RPMI7951 (cell line): ENCODE results near the gene OTC. TPM values are rescaled to one million over a fixed set of nuclear protein-coding genes. Genes with fewer than 3 reads are reported as not detected.
A peak's percentile ranks its signal among the peaks of the same experiment; 100 is the strongest.

Source experiments
- DNase-seq: peaks from one replicate; pipeline ENCODE4 v3.0.0-alpha.2; 2012; ENCODE audit warnings: low read depth
- total RNA-seq: library from RNA; depleted of rRNA; stranded (reverse); fragments of >200 nt; shearing (Covaris generic); gene quantifications from 2 replicates; pipeline ENCODE4 v1.2.3, GENCODE V29; 2014; rRNA removed

The OTC gene
- total RNA-seq = not detected in 2 replicates

GRCh38 chrX:38352362-38352761 is at the start of gene OTC:
Gene OTC (plus strand): TSS chrX:38352604. CDS start chrX:38352697, 93 bp downstream.
- no peak for DNase-seq

DNA sequence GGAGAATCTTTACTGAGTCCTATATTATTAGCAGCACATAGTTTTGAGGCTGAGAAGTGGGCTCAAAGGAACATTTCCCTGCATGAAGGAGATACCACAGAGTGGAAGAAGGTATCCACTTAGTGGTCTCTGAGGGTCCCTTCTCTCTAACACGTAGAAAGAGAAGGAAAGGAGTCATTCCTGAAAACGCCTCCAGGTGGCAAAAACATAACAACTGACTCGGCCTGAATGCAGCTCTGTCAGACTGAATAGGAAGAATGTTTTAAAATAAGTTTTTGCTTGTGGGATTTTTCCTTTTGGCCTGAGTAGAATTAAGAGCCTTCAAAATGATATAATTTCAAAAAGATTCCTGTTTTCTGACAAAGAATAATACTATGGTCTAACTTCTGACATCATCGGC is 48.4 kb upstream of the OTC start:
- DNase-seq = peak; percentile 20

GRCh38 chrX:38305971-38306370 is 46.4 kb upstream of the OTC start:
- DNase-seq = no peak

DNA sequence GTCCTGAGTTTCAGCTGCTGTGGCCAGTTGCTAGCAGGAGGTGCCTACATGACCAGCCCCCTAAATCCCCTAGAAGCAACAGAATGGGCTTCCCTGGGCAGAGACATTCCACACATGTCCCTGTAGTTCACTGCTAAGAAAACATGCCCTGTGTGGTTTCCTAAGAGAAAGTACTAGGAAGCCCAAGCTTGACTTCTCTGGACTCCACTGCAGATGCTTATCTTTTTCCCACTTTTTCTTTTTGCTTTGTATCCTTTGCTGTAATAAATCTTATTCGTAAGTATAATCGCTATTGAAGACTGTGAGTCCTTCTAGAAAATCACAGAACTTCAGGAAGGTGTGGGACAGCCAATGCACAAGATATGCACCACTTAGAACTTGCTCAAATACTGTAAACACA is 40.7 kb upstream of the OTC start:
- peak; percentile 34 for DNase-seq

DNA sequence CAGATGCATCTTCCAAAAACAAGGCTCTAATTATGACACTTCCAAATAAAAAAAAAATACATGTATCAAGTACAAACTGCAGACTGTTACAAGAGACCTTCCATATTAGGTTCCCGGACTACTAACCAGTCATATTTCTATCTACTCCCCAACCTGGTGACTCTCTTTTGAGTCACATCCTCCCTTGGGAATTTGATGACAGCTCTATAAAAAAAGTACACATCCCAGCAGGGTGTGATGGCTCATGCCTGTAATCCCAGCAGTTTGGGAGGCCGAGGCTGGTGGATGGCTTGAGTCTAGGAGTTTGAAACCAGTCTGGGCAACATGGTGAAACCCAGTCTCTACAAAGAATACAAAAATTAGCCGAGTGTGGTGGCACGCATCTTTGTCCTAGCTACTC is 40.0 kb upstream of the OTC start:
- DNase-seq = peak; percentile 90

- DNase-seq = peak; percentile 46
Measured at GRCh38 chrX:38313190-38313589, 39.2 kb upstream of the OTC start.

- DNase-seq = no peak
Measured at GRCh38 chrX:38315186-38315585, 37.2 kb upstream of the OTC start.

GRCh38 chrX:38318196-38318595 is 34.2 kb upstream of the OTC start:
- no peak for DNase-seq

DNA sequence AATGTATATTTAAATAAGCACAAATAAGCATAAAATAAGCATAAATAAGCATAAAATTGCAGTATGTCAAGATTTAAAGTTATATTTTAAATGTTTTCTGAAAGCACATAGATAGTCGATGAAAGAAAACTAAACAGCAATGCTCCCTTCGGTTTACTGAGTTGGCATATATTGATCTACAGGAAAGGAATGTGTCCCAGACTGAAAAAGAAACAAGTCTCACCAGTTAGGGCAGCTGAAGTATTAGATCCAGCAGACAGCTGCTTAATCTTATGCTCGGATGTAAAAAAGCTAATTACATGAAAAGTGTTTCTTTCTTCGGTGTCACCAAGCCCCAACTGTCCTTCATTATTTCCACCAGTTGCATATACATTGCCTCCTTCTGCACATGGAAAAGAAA is 33.8 kb upstream of the OTC start:
- no peak for DNase-seq

DNA sequence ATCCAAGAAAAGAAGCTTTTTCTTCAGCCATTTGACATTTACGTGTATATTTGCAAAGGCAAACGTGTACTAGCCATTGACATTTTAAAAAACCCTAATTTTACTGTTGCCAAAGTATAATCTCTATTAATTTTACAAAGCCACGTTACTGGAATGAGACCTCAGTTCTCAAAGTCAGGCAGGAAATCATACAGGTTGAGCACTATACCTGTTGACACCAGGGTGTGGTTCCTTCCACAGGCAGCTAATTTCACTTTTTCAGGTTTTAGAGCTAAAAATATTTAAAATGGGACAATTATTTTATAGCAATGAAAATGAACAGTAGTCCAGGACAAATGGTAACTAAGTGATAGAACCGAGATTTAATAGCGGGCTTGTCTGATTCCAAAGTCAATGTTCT is 31.6 kb upstream of the OTC start:
- no peak for DNase-seq

DNA sequence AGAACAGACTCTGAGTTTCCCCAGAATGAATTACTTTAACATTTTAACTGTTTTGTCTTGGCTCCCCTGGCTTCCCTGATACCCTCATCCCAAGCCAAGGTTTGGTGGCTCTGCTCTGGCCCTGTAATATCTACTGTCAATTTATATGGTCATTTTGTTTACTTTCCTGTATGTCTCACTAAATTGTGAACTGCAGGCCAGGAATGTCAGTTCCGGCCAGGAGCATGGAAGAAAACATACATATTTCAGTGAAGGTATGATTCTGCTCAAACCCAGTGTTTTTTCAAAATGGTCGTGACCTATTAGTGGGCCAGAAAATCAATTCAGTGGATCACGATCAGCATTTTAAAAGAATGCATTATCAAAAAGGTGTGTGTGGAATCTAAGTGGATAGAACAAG is 26.3 kb upstream of the OTC start:
- no peak for DNase-seq

DNA sequence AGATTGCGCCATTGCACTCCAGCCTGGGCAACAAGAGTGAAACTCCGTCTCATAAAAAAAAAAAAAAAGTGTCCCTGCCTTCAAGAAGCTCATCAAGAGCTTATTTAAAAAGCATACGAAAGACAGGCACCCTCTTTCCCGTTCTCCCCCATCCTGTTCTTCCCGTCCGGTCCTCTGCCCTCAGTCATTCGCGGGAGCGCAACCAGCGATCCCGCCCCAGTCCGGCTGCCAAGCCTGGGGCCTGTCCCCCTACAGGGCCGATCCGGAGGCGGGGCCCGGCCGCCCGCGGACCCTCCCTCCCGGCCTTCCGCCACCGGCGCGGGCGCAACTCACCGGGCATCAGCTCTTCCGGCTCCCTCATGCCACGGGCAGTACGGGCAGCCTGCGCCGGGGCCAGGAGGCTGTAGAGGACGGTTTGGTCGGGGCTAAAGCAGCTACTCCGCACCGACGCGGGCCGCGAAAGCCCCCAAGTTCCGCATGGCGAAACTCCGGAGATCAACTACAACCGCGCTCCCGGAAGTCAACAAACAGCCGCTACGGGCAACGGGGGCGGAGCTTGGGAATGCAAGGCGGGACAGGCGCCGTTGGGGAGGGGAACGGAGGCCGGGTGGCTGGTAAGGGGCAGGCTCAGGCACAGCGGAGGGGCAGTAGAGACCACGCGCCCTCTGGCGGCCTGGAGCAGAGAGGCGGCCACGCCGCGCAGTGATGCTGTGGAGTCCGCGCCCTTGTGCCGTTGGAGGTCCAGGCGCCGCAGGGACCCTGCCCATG is 25.2 kb upstream of the OTC start, which contains the start of gene RPGR:
TSS of gene RPGR (minus strand) at position 503 of the 768 bp plus-strand sequence. CDS start at position 361, 142 bp downstream.
- peak; percentile 93 for DNase-seq

- DNase-seq = no peak
Measured at GRCh38 chrX:38327775-38328081, 24.7 kb upstream of the OTC start.

GRCh38 chrX:38332505-38332904 is 19.9 kb upstream of the OTC start:
- DNase-seq = no peak

DNA sequence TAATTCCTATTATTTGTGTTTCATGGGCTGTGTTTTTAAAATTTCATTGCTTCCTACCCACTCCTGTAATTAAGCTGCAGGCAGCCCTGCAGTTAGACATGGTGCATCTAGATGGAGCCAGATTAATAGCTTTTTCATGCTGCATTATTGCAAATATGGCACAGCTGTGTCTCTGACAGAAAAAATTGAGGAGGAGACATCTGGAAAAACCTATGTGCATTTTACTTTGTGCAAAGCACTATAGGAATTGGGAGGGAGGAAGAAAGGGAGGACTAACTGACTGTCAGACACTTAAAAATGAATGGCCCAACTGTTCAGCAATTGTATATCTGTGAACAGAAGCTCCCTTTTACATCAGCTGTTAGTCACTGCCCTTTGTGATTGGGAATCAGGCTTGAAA is 17.0 kb upstream of the OTC start:
- peak; percentile 7 for DNase-seq

DNA sequence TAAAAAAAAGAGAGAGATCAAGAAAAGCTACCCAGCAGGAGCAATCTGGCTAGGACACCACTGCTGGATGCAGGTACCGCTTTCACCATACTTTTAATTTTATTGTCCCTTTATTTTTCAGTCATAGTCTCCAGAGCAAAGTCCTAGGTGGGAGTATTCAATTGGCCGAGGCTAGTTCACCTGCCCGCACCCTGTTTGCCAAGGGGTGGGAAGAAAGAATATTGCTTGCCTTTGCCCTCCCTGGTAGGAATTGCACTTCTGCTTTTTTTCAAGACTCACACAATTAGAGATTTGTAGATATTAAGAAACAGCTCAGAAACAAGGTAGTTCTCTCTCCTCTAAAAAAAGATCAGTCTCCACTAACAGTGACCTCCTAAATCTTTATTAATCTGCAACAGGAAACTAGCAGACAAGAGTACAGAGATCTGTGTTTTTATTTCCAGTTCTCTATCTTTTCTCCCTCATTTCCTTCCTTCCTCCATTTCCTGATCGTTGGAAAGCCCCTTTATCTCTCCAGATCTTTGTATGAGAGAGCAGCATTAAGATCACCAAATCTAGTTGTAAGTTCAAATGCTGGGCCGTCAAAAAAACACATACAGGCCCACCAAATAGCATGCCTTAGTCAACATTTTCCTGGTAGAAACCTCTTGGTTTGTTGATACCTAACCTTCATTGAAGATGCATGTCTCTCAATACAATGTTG is 15.7 kb upstream of the OTC start:
- DNase-seq = no peak

DNA sequence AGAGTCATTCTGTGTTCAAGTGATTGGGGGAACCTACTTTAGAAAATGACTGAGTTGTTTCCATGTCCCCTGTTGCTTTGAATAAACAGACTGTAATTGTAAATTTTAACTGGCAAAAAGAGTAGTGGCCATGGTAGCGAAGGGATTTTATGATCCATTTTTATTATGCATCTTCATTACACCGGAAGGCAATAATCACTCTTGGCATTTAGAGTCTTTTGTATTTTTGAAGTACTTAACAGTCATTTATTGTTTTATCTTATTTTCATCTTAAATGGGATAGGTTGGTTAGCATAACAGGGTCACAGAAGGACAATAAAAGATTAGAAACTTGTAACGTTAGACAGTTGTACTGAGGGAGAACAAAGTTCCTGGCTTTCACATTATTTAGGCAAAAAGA is 11.0 kb upstream of the OTC start:
- no peak for DNase-seq

GRCh38 chrX:38342853-38343778 is 9.3 kb upstream of the OTC start:
- no peak for DNase-seq

GRCh38 chrX:38346150-38346549 is 6.3 kb upstream of the OTC start:
- no peak for DNase-seq

- DNase-seq = peak; percentile 75
Measured at GRCh38 chrX:38347136-38347535, 5.3 kb upstream of the OTC start.

- DNase-seq = no peak
Measured at GRCh38 chrX:38351346-38351745, 1.1 kb upstream of the OTC start.

GRCh38 chrX:38356401-38356800 is 4.0 kb downstream of the OTC start:
- DNase-seq = no peak
